ENCODE measurements around the gene NID1.
A peak's percentile ranks its signal among the peaks of the same experiment; 100 is the strongest.
"Not testable (repeated sequence)": the region's sequence is repeated elsewhere in the genome, so short reads cannot be mapped to it uniquely, and the experiment has no call there.

The NID1 gene

GRCh38 chr1:236024641-236025040 is 40.2 kb downstream of the NID1 start:
- no peak for DNase-seq (ENCODE audit: low read depth in 2 of 2)

- DNase-seq (ENCODE audit: low read depth in 2 of 2) = no peak
Observed at GRCh38 chr1:236023926-236024565, 40.8 kb downstream of the NID1 start.

- DNase-seq (ENCODE audit: low read depth in 2 of 2) = no peak
Observed at GRCh38 chr1:236021424-236022135, 43.3 kb downstream of the NID1 start.

GRCh38 chr1:236020359-236021219 is 44.3 kb downstream of the NID1 start:
- no peak for DNase-seq (ENCODE audit: low read depth in 2 of 2)

- DNase-seq (ENCODE audit: low read depth in 2 of 2) = no peak
Observed at GRCh38 chr1:236018885-236019453, 45.9 kb downstream of the NID1 start.

GRCh38 chr1:236016782-236017400 is 48.0 kb downstream of the NID1 start:
- DNase-seq (ENCODE audit: low read depth in 2 of 2) = no peak

- DNase-seq (ENCODE audit: low read depth in 2 of 2) = no peak
Observed at GRCh38 chr1:236016083-236016482, 48.8 kb downstream of the NID1 start.

- no peak for DNase-seq (ENCODE audit: low read depth in 2 of 2)
Observed at GRCh38 chr1:236015539-236015938, 49.4 kb downstream of the NID1 start.

- DNase-seq (ENCODE audit: low read depth in 2 of 2) = no peak
Observed at GRCh38 chr1:236013330-236013729, 51.6 kb downstream of the NID1 start.

- no peak for DNase-seq (ENCODE audit: low read depth in 2 of 2)
Observed at GRCh38 chr1:236011641-236012040, 53.2 kb downstream of the NID1 start.

- DNase-seq (ENCODE audit: low read depth in 2 of 2) = no peak
Observed at GRCh38 chr1:236010443-236010842, 54.4 kb downstream of the NID1 start.

GRCh38 chr1:236009857-236010256 is 55.0 kb downstream of the NID1 start:
- no peak for DNase-seq (ENCODE audit: low read depth in 2 of 2)

- DNase-seq (ENCODE audit: low read depth in 2 of 2) = no peak
Observed at GRCh38 chr1:236009191-236009590, 55.7 kb downstream of the NID1 start.

- DNase-seq (ENCODE audit: low read depth in 2 of 2) = no peak
Observed at GRCh38 chr1:236007781-236008180, 57.1 kb downstream of the NID1 start.

GRCh38 chr1:236003058-236003457 is 61.8 kb downstream of the NID1 start:
- DNase-seq (ENCODE audit: low read depth in 2 of 2) = not testable (repeated sequence)

- no peak for DNase-seq (ENCODE audit: low read depth in 2 of 2)
Observed at GRCh38 chr1:236002572-236002971, 62.3 kb downstream of the NID1 start.

- no peak for DNase-seq (ENCODE audit: low read depth in 2 of 2)
Observed at GRCh38 chr1:236002025-236002390, 62.9 kb downstream of the NID1 start.

- DNase-seq (ENCODE audit: low read depth in 2 of 2) = no peak
Observed at GRCh38 chr1:236000781-236001180, 64.1 kb downstream of the NID1 start.

GRCh38 chr1:235999259-235999925 is 65.5 kb downstream of the NID1 start:
- DNase-seq (ENCODE audit: low read depth in 2 of 2) = peak; percentile 50 to 59

- peak in 1 of 2 experiments; percentile 22 for DNase-seq (ENCODE audit: low read depth in 2 of 2)
Observed at GRCh38 chr1:235998812-235999211, 66.1 kb downstream of the NID1 start.

- no peak for DNase-seq (ENCODE audit: low read depth in 2 of 2)
Observed at GRCh38 chr1:235997931-235998330, 67.0 kb downstream of the NID1 start.

Data from stimulated activated CD4-positive, alpha-beta T cell treated with anti-CD3 and anti-CD28 coated beads, Interleukin-12 subunit alpha, Interleukin-12 subunit beta, amount 100 ng/mL, for 24 hours (primary cell).